ENCODE measurements around the gene MALSU1. TPM values are rescaled to one million over a fixed set of nuclear protein-coding genes. Genes with fewer than 3 reads are reported as not detected.
A peak's percentile ranks its signal among the peaks of the same experiment; 100 is the strongest.

Gene MALSU1
- total and polyA plus RNA-seq, 2 of the 13 experiments (the other 11 are each of a cell fraction or from before 2014, with no cell fraction given) = 72.0 to 141 TPM

- TF ChIP-seq ATF4 (CRISPR knock-in tag; IDR thresholded peaks at IDR 0.05) = peak in 1 of 2 experiments; percentile 60; a peak in 1 of 4 replicates
- TF ChIP-seq ZNF414 (CRISPR knock-in tag; IDR thresholded peaks at IDR 0.05) = no peak
- TF ChIP-seq ZNF773 (CRISPR knock-in tag; IDR thresholded peaks at IDR 0.05; ENCODE audit: borderline replicate concordance) = peak; percentile 37; the same call in 1 of the 2 replicates
- no peak for TF ChIP-seq ZNF292 (CRISPR knock-in tag; IDR thresholded peaks at IDR 0.05; ENCODE audit: borderline replicate concordance, low read depth)
- TF ChIP-seq NR2F2 (IDR thresholded peaks at IDR 0.05; ENCODE audit: borderline replicate concordance, low read depth) = peak; percentile 15; the same call in 1 of the 2 replicates
- no peak for TF ChIP-seq HES4 (CRISPR knock-in tag; IDR thresholded peaks at IDR 0.05; ENCODE audit: borderline replicate concordance)
- no peak for TF ChIP-seq NFATC3 (CRISPR knock-in tag; IDR thresholded peaks at IDR 0.05)
- 0 out of 2 replicates have a peak, but pooled peaks have one; percentile 88 for TF ChIP-seq CHCHD3 (CRISPR knock-in tag; IDR thresholded peaks at IDR 0.05)
- TF ChIP-seq RNF2 (conservative IDR thresholded peaks at IDR 0.05; ENCODE audit: low read depth) = 0 out of 2 replicates have a peak, but pooled peaks have one; percentile 26
- no peak for TF ChIP-seq ZNF839 (CRISPR knock-in tag; IDR thresholded peaks at IDR 0.05; ENCODE audit: borderline replicate concordance)
- TF ChIP-seq SETDB1 (CRISPR knock-in tag; IDR thresholded peaks at IDR 0.05; ENCODE audit: borderline replicate concordance) = no peak
- TF ChIP-seq ARID5B (CRISPR knock-in tag; IDR thresholded peaks at IDR 0.05) = peak; percentile 56; the same call in 1 of the 2 replicates
- TF ChIP-seq HNRNPL (IDR thresholded peaks at IDR 0.05; ENCODE audit: low read depth, low read length) = 0 out of 2 replicates have a peak, but pooled peaks have one; percentile 39
- TF ChIP-seq TFE3 (CRISPR knock-in tag; IDR thresholded peaks at IDR 0.05) = 0 out of 2 replicates have a peak, but pooled peaks have one; percentile 22
- peak; percentile 87; the same call in 1 of the 2 replicates for TF ChIP-seq KDM3A (CRISPR knock-in tag; IDR thresholded peaks at IDR 0.05; ENCODE audit: low read depth)
- peak; percentile 27; the same call in 1 of the 2 replicates for TF ChIP-seq ATF6 (CRISPR knock-in tag; conservative IDR thresholded peaks at IDR 0.05)
- TF ChIP-seq ZNF850 (CRISPR knock-in tag; conservative IDR thresholded peaks at IDR 0.05) = no peak
- TF ChIP-seq ZNF451 (CRISPR knock-in tag; IDR thresholded peaks at IDR 0.05) = peak; percentile 57; the same call in 1 of the 2 replicates
- no peak for TF ChIP-seq MED13 (CRISPR knock-in tag; IDR thresholded peaks at IDR 0.05)
Measured at GRCh38 chr7:23298885-23299769, at the start of gene MALSU1 (continued).
